Measurements from ENCODE around the gene KLK6.
"Not testable (repeated sequence)": the region's sequence is repeated elsewhere in the genome, so short reads cannot be mapped to it uniquely, and the experiment has no call there.

Gene KLK6

DNA sequence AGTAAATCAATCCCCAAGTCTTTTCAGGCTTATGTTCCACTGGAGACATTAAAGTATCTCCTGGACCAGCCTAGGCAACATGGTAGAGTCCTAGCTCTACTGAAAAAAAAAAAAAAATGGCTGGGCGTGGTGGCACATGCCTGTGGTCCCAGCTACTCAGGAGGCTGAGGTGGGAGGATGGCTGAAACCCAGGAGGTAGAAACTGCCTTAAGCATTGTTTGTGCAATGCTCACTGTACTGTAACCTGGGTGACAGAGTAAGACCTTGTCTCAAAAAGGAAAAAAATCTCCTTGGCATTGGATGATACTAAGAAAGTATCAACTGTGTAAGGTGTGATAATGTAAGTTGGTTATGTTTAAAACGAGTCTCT, 23.3 kb upstream of the KLK6 start:
- no peak for DNase-seq (ENCODE audit: low spot score)

DNA sequence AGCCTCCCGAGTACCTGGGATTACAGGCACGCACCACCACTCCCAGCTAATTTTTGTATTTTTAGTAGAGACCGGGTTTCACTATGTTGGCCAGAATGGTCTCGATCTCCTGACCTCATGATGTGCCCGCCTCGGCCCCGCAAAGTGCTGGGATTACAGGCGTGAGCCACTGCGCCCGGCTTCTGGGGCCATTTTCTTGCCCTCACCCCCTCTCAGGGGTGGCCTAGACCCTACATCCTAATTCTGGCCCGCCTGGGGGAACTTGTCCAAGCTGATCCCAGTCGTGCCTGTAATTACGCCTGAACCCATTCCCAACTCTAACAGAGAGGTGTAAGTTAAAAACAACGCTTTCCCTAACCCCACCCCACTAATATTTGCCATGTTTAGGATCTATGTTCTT, 15.0 kb upstream of the KLK6 start:
- not testable (repeated sequence) for DNase-seq (ENCODE audit: low spot score)

DNA sequence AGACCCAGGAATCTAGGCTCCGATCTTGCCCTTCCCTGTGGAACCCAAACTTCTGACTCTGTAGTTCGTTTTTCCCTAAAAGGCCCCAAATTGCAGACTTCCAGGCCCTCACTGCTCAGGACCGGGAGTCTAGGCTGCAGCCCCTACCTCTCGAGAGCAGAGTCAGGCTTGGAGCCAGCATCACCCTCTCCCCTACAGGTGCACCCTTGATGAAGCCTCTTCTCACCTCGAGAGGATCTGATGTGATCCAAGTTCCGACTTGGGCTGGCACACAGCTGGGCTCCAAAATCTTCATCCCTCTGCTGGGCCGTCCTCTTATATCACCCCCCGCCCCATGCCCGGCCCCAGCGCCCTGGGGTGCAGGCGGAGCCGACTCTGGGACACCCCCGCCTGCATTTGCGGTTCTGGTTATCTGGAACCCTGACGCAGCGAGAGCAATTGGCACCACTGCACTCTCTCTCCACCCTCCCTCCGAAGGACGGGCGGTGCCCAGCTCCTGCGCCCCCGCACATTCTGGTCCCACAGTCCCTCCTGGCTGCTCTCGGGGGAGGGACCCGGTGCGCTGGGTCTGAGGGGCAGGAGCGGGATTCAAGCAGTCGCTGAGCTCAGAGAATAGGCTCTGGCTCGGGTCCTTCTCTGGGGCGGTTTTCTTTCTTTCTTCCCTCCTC, 14.4 kb upstream of the KLK6 start, which contains the start of gene KLK7:
Gene KLK7 (minus strand): TSS at position 293 of the 668 bp plus-strand sequence. CDS start 1,518 bp downstream, outside the sequence.
- DNase-seq (ENCODE audit: low spot score), result no peak

DNA sequence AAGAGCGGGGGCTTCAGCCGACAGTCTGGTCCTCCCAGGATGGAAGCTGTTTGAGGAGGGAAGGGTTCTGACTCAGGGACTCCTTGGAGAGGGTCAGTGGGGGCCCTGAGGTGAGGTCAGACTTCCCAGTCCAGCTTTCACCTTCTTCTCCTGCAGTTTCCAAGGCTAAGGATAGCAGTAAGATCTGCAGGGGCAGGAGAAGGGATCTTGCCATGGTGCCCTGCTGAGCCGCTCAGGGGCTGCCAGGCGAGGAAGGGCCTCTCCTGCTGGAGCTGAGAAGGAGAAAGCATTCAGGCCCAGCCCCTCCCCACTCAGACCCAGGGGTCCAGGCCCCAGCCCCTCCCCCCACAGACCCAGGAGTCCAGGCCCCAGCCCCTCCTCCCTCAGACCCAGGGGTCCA, 12.8 kb upstream of the KLK6 start:
- DNase-seq (ENCODE audit: low spot score), result no peak

DNA sequence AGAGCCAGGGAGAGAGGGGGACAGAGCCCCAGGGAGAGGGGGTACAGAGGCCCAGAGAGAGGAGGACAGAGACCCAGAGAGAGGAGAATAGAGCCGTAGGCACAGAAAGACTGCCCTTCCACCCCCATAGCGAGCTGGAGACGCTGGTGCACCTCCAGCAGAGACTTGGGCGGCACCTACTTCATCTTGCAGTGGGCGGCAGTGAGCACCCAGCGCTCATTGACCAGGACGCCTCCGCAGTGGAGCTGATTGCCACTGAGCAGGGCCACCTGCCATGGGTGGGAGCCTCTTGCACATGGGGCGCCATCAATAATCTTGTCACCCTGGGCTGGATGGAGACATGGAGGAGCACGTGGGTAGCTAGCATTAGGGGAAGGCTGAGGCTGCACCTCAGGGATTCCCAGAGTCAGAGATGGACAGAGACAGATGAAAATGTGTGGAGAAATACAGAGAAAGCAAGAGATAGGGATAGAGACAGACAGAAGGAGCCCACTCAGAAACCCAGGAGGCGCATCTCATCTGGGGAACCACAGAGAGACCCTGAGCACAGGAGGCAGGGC, 12.3 kb upstream of the KLK6 start:
- DNase-seq (ENCODE audit: low spot score), result no peak

DNA sequence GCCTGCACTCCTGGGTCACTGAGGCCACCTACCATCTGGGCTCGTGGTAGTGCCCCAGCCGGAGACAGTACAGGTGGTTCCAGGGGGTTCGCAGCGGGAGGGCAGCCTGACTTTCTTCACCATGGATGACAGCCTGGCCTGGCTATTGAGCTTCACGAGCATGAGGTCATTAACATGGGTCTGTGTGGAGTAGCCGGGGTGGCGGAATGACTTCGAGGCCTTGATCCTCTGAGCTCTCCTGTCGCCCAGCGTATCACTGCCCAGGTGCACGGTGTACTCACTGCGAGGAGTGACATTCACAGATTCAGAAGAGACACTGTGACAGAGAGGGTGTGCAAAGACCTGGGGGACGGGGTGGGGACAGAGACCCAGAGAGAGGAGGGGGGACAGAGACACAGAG, 10.8 kb upstream of the KLK6 start:
- no peak for DNase-seq (ENCODE audit: low spot score)

DNA sequence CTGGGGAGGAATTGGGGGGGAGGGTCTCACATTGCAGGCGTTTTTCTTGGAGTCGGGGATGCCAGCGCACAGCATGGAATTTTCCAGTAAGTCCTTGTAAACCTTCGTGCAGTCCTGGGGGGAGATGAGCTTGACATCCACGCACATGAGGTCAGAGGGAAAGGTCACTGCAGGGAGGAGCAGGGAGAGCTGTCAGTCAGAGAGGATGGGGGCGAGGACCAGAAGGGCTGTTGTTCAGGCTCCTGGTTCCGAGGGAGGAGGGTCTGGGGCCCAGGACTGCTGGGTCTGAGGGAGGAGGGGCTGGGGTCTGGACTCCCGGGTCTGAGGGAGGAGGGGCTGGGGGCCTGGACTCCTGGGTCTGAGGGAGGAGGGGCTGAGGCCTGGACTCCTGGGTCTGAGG, 10.4 kb upstream of the KLK6 start:
- no peak for DNase-seq (ENCODE audit: low spot score)

DNA sequence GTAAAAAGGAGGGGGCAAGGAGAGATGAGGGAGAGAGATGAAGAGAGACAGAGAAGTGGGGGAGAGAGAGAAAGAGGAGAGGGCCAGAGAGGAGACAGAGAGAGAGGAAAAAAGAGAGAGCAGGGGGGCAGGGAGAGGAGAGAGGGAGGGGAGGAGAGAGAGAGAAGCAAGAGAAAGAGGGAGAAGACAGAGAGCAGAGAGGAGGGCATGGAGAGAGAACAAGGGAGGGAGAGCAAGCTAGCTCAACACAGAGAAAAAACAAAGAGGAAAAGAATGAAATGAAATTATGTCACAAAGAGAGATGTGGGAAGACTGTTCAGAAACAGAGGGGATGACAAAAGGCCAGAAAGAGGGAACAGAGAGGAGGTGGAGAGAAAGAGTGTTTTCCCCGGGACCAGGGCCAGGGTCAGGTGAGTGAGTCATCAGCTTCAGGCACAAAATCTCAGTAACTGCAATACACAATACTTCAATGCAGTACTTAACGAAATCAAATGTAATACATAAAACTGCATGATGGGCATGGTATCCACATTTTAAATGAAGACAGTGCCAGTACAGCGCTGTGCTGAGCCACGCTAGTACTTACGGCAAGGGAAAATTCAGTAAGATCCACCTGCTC, 9.5 kb upstream of the KLK6 start:
- DNase-seq (ENCODE audit: low spot score), result no peak

DNA sequence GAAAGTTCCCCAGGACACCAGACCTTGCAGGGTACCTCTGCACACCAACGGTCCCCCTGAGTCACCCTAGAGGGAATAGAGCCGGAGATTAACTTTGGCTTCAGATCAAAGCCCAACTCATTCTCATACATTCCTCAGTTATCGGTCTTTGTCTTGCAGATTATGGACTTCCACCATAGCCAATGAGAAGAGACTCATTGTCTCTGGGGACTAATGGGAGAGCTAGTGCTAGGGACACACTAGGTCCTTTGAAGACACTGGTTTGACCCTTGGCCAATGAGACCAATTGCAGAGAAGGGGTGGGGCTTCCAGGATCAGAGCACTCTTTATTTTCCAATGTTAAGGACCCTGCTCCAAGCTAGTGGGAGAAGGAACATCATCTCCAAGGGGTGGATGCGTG, 8.2 kb upstream of the KLK6 start:
- peak; percentile 84 for DNase-seq (ENCODE audit: low spot score)

DNA sequence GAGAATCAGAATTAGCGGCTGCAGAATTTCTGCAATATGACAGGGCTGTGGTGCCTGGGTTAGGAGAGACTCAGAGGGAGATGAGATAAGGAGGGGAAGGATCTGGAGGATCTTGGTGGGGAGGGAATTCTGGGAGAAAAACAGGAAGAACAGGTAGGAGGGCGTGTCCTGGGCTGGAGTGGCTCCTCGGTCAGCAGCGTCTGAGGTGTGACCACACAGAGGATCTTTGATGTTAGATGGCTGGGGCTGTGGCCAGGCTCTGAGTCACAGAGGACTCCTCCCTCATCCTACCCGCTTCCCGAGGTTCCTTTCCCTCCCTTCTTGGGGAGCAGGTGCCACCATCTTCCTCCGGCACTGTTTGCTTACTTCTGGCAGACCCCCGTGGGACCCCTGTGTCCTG, 6.4 kb upstream of the KLK6 start:
- no peak for DNase-seq (ENCODE audit: low spot score)

DNA sequence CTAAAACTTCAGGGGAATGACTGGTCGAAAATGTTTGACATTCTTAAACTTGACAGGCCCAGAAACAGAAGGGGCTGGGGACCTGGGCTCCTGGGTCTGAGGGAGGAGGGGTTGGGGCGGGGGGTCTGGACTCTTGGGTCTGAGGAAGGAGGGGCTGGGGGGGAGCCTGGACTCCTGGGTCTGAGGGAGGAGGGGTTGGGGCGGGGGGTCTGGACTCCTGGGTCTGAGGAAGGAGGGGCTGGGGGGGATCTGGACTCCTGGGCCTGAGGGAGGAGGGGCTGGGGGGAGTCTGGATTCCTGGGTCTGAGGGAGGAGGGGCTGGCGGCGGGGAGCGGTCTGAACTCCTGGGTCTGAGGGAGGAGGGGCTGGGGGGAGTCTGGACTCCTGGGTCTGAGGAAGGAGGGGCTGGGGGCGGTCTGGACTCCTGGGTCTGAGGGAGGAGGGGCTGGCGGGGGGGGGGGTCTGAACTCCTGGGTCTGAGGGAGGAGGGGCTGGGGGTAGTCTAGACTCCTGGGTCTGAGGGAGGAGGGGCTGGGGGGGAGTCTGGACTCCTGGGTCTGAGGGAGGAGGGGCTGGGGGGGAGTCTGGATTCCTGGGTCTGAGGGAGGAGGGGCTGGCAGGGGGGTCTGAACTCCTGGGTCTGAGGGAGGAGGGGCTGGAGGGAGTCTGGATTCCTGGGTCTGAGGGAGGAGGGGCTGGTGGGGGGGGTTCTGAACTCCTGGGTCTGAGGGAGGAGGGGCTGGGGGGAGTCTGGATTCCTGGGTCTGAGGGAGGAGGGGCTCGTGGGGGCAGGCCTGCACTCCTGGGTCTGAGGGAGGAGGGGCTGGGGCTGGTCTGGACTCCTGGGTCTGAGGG, 5.5 kb upstream of the KLK6 start:
- DNase-seq (ENCODE audit: low spot score), result no peak

DNA sequence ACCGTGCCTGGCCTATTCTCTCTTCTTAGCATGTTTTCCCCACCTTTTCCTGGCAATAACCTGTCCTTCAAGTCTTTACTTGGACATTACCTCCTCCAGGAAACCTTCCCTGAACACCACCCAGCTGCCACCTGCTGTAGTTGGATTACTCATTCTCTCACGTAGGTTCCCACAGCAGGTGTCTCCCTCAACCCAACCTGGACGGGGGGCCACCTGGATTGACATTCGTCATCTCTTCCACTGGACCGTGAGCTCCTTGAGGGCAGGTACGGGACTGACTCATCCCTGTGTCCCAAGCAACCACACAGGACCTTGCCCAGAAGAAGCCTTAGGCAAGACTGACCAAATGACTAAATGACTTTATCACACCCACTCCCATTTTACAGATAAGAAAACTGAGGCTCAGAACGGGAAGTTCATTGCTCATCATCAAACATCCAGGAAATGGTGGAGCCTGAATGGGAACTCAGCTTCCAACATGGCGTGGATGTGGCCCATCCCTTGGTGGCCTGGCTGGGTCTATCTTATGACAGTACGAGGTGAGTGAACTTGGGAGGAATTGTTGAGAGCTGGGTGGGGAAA, 3.5 kb upstream of the KLK6 start:
- DNase-seq (ENCODE audit: low spot score), result no peak

DNA sequence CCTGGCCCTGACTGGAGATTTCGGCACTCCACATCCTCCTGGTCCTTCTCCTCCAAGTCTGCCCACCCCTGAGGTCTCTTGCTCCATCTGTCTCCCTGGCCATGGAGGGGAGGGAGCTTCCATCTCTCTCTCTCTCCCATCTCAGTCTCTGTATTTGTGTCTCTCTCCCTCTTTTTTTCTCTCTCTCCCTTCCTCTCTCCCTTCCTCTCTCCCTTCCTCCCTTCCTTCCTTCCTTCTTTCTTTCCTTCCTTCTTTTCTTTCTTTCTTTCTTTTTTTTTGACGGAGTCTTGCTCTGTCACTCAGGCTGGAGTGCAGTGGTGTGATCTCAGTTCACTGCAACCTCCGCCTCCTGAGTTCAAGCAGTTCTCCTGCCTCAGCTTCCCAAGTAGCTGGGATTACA, 419 bp upstream of the KLK6 start:
- DNase-seq (ENCODE audit: low spot score), result not testable (repeated sequence)

DNA sequence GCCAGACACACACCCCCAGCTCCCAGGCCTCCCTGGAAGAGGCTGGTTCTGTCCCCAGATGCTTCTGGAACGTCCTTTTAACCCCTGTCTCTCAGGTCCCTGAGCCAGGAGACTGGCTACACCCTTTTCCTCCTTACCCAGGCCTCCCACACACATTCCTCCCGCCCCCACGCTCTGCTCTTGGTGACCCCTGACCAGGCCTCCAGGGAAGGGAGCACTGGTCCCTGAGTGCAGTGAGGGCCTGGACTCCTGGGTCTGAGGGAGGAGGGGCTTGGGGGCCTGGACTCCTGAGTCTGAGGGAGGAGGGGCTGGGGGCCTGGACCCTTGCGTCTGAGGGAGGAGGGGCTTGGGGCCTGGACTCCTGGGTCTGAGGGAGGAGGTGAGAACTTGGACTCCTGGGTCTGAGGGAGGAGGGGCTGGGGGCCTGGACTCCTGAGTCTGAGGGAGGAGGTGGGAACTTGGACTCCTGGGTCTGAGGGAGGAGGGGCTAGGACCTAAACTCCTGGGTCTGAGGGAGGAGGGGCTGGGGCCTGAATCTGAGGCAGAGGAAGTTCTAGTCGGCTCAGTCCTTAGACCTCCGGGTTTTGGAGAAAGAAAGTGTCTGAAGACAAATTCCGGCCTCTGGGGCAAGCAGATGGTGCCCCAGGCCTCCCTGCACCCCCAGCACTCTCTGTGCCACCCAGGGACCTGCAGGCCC, 527 bp downstream of the KLK6 start:
- DNase-seq (ENCODE audit: low spot score), result no peak

DNA sequence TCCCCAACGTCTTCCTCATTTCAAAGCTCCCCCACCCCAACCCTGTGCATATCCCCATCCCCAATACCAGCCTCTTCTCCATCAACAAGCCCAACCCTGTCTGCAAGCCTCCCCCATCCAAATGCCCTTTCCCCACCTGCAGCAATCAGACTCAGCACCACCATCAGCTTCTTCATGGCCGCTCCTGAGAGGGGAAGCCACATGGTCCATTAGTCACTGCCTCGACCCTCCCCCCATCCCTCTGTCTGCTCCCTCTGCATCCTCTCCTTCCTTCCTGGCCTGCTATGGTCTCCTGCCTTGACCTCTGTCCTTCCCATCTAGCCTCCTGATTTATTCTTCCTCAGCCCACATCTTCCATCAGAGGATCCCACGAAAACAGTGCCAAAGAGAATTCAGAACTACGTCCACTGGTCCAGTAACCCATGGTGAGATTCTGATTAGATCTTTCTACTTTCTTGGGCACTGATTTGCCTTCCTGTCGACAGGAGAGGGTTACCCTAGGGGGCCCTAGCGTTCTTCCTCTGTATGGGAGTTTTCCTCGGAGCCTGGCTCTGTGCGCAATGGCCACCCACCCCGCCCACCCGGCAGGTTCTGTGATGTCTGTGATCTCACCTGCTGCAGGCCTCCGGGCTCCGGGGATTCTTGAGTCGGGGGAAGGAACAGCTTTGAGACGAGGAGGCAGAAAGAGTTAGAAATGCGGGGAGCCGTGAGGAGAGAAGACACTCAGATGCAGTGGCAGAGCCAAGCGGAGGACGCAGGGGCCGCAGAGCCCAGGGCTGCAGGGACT, 1.3 kb downstream of the KLK6 start:
- DNase-seq (ENCODE audit: low spot score), result peak; percentile 29

DNA sequence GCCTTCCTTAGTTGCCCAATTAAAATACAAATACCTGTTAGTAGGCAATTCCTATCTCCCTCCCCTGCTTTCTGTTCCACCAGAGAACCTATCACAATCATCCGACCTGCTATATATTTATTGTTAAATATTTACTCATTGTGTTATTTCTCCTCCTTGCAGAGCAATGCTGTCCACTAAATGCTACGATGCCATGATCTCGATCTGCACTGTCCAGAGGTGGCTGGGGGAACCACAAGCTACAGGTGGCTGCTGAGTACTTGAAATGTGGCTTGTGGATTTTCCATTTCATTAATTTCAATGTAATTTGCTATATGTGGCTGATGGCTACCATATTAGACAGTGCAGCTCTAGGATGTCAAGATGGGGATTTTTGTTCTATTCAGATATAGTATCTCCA, 5.1 kb downstream of the KLK6 start:
- DNase-seq (ENCODE audit: low spot score), result no peak

DNA sequence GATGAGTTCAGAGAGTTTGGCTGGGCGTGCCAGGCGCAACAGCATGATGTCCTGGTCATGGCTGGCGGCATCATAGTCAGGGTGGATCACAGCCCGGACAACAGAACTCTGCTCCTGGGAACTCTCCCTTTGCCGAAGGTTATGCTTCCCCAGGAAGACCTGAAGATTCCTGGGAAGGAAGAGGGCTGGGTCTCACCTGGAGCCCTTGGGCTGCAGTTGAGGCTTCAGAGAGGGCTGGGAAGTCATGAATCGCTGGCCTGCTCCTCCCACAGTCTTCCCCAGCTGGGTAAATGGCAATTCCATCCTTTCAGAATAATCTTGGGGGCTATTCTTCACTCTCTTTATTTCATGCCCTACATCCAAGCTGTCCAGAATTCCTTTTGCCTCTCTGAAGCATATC, 6.0 kb downstream of the KLK6 start:
- no peak for DNase-seq (ENCODE audit: low spot score)

DNA sequence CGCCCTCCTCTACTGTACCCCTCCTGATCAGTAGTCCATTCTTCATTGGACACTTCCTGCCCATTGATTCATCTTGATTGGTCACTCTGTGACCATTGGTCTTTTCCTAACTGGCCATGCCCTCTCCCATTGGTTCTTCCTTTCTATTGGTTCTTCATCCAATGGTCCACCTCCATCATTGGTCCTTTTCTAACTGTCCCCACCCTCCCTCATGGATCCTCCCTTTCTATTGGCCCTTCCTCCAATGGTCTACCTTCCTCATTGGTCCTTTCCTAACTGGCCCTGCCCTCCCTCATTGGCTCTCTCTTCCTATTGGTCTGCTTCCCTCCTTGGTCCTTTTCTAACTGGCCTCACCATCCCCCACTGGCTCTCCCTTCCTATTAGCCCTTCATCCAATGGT, 7.1 kb downstream of the KLK6 start:
- no peak for DNase-seq (ENCODE audit: low spot score)

DNA sequence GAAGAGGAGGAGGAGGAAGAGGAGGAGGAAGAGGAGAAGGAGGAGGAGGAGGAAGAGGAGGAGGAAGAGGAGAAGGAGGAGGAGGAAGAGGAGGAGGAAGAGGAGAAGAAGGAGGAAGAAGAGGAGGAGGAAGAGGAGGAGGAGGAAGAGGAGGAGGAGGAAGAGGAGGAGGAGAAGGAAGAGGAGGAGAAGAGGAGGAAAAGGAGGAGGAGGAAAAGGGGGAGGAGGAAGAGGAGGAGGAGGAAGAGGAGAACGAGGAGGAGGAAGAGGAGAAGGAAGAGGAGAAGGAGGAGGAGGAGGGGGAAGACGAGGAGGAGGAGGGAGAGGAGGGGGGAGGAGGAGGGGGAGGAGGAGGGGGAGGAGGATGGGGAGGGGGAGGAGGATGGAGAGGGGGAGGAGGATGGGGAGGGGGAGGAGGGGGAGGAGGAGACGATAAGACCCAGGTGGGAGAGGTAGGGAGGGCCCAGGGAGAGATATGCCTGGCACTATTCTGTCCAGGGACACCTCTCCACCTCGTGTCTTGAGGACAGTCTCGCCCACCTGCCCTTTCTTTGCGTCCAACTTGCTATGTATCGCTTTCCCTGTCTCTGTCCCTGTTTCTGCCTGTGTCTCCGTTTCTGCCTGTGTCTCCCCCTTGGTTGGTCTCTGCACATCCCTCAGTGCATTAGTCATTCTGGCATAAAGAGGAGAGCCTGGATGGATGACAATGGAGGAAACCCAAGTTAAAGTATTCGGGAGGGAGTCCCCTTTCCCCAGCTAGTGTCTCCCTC, 9.5 kb downstream of the KLK6 start:
- DNase-seq (ENCODE audit: low spot score), result no peak

DNA sequence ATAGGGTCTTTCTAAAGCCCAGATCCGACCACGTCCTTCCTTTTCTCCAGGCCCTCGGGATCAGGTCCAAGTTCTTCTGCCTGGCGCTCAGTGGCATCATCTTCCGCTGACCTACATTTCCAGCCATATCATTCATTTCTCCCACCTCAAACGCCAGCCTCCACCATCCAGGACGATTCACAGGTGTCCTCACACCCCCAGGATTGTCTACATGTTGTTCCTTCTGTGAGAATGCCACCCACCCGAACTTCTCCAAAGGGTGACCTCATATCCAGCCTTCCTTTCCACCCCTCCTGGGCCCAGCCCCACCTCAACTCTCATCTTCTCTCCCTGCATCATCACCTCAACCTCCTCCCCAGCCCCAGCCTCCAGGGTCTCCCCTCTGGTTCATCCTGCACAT, 11.8 kb downstream of the KLK6 start:
- no peak for DNase-seq (ENCODE audit: low spot score)
